Tibial artery (tissue), 4 donors: ENCODE data around the gene CHRM4.
A peak's percentile ranks its signal among the peaks of the same experiment; 100 is the strongest.

Source experiments
- DNase-seq, 2 donors: peaks; one replicate each; pipeline ENCODE4 v3.0.0-alpha.2; 2019
- H3K27ac ChIP-seq, 2 donors: fragments of 200-600 bp; sonication (generic) in 1 of 2; 1 replicate in 1 of 2; 2 replicates in 1 of 2; pipeline ENCODE4 v1.5.1; 2018 to 2019; ENCODE audit warnings: mild to moderate bottlenecking in 1 of 2
- H3K27me3 ChIP-seq, 2 donors: fragments of 200-600 bp; sonication (generic) in 1 of 2; one replicate each; pipeline versions ENCODE4 v1.5.1 to v1.6.0; 2016 to 2019
- H3K36me3 ChIP-seq, 3 donors: fragments of 200-600 bp; sonication (generic) in 2 of 3; one replicate each; pipeline ENCODE4 v1.5.1; 2016 to 2019; ENCODE audit warnings: mild to moderate bottlenecking in 2 of 3
- H3K4me1 ChIP-seq, 4 donors: fragments of 200-600 bp; sonication (generic) in 2 of 4; 1 replicate in 3 of 4; 2 replicates in 1 of 4; pipeline ENCODE4 v1.5.1; 2016 to 2019
- H3K4me3 ChIP-seq, 2 donors: fragments of 200-600 bp; sonication (generic) in 1 of 2; 1 replicate in 1 of 2; 2 replicates in 1 of 2; pipeline ENCODE4 v1.5.1; 2018 to 2019; ENCODE audit warnings: mild to moderate bottlenecking in 2 of 2
- H3K9me3 ChIP-seq, 3 donors: fragments of 200-600 bp; sonication (generic) in 1 of 3; one replicate each; pipeline ENCODE4 v1.5.1; 2016 to 2019
- CTCF ChIP-seq, 2 experiments: fragments of 200-600 bp in 1 of 2; fragments of 450-650 bp in 1 of 2; IDR thresholded peaks; one replicate each; pipeline ENCODE4 v1.5.1; 2017 to 2019; ENCODE audit warnings: antibody characterized with exemption in 2 of 2, mild to moderate bottlenecking in 1 of 2, moderate library complexity in 1 of 2
- intact Hi-C: fragments of 100-400 bp; cut with DNase I; formaldehyde crosslinking; loops from one replicate; pipeline ENCODE4 v1.15.0; 2023; ENCODE audit warnings: low total_unique reads

Gene CHRM4

DNA sequence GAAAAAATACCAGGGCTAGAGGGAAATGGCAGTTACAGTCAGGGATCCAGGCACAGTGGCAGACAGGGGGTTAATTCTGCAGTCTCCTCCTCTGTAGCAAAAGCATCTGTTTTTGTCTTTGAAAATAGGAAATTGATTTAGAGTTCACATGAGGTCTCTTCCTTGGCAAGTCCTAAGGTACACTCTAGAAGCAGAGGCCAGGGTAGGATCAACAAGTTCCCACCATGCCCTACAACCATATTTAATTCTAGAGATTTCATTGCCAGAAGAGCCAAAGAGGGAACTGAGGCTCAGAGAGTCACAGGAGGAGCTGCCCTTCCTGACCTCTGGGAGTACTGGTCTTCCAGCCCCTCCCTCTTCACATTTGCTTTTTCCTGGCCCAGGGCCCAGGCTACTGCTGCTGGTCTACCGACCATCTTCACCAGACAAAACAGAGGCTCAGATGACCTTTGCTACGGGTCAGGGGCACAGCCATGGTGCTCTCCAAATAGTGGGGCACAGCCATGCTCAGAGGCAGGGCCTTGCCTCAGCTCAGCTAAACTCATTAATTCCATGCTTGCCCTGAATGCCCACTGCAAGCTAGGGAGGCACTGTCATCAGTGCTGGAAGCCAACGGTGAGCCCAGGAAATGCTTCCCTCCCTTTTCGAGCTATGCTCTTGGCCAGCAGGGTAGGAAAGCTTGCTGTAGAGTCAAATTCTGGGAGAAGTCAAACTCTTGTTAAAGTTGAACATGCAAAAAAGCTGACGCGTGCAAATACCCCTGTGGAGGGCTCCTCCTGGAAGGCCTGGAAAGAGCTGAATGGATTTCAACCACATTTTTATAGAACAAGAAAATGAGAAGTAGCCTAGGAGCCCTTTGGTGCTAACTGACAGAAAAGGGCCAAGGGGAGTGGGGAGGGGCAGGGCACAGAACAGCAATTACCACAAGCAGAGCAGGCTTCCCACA is 11.7 kb upstream of the CHRM4 start:
- Histone ChIP-seq H3K4me3 (no peak overlapping the region), H3K27me3 (no peaks in the 10 kb centered on the region), H3K4me1 (peaks cover 0 to 7% (median 4%) of the 10 kb centered on the region in 4 donors), H3K9me3 (no peaks in the 10 kb centered on the region), H3K27ac (no peak overlapping the region), H3K36me3 (peaks cover 27 to 89% (median 61%) of the 10 kb centered on the region in 3 donors)
- TF ChIP-seq CTCF (IDR thresholded peaks at IDR 0.05), result no peak
- intact Hi-C loops, result no loop called here
- no peak for DNase-seq

- Histone ChIP-seq H3K27me3 (no peaks in the 10 kb centered on the region), H3K27ac (no peak overlapping the region), H3K4me1 (peaks cover 0 to 7% (median 5%) of the 10 kb centered on the region in 4 donors), H3K36me3 (peaks cover 12 to 59% (median 32%) of the 10 kb centered on the region in 3 donors), H3K4me3 (no peak overlapping the region), H3K9me3 (no peaks in the 10 kb centered on the region)
- DNase-seq, result no peak
- no peak for TF ChIP-seq CTCF (IDR thresholded peaks at IDR 0.05)
- intact Hi-C loops, result loop anchor here (10.0 kb wide), 2 partner anchors 137 to 217 kb away; partner anchors contain the start of genes ATG13 and HARBI1
Observed at GRCh38 chr11:46397526-46397925, 6.0 kb upstream of the CHRM4 start.

DNA sequence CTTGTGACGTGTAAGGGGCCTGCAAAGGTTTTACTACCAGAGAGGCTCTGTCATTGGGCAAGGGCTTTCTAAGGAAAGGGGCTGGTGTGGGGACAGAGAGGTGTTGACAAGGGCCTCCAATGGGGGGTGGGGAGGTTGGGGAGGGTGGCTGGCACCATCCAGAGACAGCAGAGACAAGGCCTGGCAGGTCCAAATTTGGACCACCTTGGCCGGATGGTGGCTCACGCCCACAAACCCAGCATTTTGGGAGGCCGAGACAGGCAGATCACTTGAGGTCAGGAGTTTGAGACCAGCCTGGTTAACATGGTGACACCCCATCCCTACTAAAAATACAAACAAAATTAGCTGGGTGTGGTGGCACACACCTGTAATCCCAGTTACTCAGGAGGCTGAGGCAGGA is 2.2 kb upstream of the CHRM4 start:
- Histone ChIP-seq H3K27ac (no peak overlapping the region), H3K36me3 (peaks cover 12 to 32% (median 23%) of the 10 kb centered on the region in 3 donors), H3K27me3 (peaks cover 3 to 37% of the 10 kb centered on the region in 2 donors), H3K9me3 (no peaks in the 10 kb centered on the region), H3K4me3 (no peak overlapping the region), H3K4me1 (peaks cover 7 to 43% (median 35%) of the 10 kb centered on the region in 4 donors)
- intact Hi-C loops, result loop anchor here (10.0 kb wide), 2 partner anchors 141 to 221 kb away; partner anchors contain the start of genes ATG13 and HARBI1
- no peak for DNase-seq
- TF ChIP-seq CTCF (IDR thresholded peaks at IDR 0.05), result no peak

DNA sequence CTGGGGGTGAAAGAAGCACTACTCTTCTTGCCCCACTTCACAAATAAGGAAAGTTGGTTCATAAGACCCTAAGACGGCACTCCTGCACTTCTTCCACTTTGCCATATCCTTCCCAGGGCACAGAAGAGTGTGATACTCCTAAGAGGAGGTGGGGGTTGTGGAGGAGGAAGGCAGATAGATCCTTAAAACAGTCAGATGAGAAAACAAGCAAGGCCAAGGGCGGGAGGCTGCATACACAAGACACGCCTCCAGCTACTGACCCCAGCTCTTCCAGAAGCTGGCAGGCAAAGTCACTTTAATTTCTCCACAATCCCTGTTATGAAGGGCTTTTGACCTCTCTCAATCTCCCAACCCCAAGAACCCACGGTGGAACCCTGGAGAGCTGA is 1.6 kb upstream of the CHRM4 start:
- peaks cover 7 to 43% (median 35%) of the 10 kb centered on the region in 4 donors for H3K4me1 ChIP-seq
- peaks cover 3 to 42% of the 10 kb centered on the region in 2 donors for H3K27me3 ChIP-seq
- no peak for DNase-seq
- H3K36me3 ChIP-seq, result peaks cover 12 to 27% (median 19%) of the 10 kb centered on the region in 3 donors
- no peak overlapping the region for H3K4me3 ChIP-seq
- intact Hi-C loops, result loop anchor here (10.0 kb wide), 2 partner anchors 142 to 222 kb away; partner anchors contain the start of genes ATG13 and HARBI1
- no peaks in the 10 kb centered on the region for H3K9me3 ChIP-seq
- no peak overlapping the region for H3K27ac ChIP-seq
- no peak for TF ChIP-seq CTCF (IDR thresholded peaks at IDR 0.05)

DNA sequence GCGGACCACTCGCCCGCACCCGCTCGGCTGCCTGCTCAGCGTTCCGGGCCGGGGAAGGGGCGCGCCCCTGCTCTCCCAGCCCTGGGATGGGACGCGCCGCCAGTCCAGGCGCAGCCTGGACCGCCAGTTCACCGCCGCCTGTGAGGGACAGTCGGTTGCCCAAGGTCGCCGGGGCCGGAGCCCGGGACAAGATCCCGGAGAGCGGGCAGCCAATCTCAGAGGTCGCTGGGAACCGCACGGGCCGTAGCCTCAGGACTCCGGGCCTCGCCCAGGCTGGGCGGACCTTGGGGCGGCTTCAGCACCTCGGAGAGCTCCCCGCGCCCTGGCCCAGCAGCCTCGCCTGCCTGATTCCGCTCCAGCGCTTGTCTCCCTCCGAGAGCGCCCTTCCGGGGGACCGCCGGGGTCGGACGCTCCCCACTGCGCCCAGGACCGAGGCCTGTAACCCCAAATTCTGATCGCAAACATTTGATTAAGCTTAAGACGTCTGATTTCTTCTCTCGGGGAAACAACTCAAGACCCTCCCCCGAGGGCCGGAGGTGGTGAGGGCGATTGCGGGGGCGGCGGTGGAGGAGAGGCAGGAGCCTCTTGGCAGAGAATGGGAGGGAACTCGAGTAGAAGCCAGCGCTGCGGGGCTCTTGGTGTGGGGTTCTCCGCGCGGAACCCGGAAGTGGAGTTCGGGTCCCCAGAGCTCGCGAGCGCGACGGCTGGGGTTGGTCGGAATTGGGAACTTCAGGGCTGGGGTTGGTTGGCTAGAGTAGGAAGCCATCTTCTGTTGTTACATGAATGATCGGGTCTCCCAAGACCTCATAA is 1.1 kb upstream of the CHRM4 start:
- Histone ChIP-seq H3K9me3 (no peaks in the 10 kb centered on the region), H3K27ac (no peak overlapping the region), H3K27me3 (peaks cover 3 to 48% of the 10 kb centered on the region in 2 donors), H3K36me3 (peaks cover 7 to 21% (median 13%) of the 10 kb centered on the region in 3 donors), H3K4me1 (peaks cover 7 to 43% (median 35%) of the 10 kb centered on the region in 4 donors), H3K4me3 (peak overlapping the region; percentile 9 to 30)
- intact Hi-C loops, result loop anchor here (10.0 kb wide), 2 partner anchors 142 to 222 kb away; partner anchors contain the start of genes ATG13 and HARBI1
- TF ChIP-seq CTCF (IDR thresholded peaks at IDR 0.05), result no peak
- peak; percentile 75 to 86 for DNase-seq
